Upper lobe of left lung (tissue), 4 donors: ENCODE results near the gene CCP110.

ENCODE experiments used
- CTCF ChIP-seq, 6 experiments: fragments of 450-650 bp in 4 of 6; fragments of 200-600 bp in 2 of 6; sonication (generic) in 2 of 6; IDR thresholded peaks; one replicate each; pipeline ENCODE4 v1.5.1; 2016 to 2019; ENCODE audit warnings: antibody characterized with exemption in 6 of 6
- POLR2AphosphoS5 ChIP-seq, 2 donors: sonication (generic); formaldehyde crosslinking; IDR thresholded peaks; one replicate each; pipeline ENCODE4 v1.5.1; 2017; ENCODE audit warnings: antibody characterized with exemption in 2 of 2

DNA sequence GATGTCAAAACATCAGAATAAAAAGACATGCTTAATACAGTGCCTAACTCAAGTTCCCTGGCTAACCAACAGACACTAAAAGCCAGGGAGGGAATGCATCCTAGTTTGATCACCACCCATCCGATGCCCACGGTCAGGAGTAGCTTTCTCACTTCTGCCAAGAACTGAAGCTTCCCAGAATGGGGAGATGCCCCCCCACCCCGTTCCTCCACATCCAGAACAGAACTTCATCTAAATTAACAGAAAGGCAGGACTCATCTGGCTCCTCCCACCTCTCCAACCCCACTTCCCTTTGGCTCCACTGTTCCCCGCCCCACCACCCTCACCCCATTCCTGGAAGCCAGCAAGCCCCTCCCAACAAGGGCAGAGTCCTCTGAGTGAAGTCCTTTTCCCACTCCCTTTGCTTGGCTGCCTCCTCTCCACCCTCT is 35.5 kb upstream of the CCP110 start:
- TF ChIP-seq CTCF (IDR thresholded peaks at IDR 0.05) (no peak), POLR2AphosphoS5 (IDR thresholded peaks at IDR 0.05) (no peak)
